GM15510 (cell line): ENCODE results near the gene PPBP.

Experiments
- POLR2A ChIP-seq: IDR thresholded peaks from 3 replicates; pipeline ENCODE4 v1.6.1; 2011; ENCODE audit warnings: borderline replicate concordance; ENCODE audit not compliant: insufficient read length; ENCODE audit errors: extremely low read depth

The PPBP gene

DNA sequence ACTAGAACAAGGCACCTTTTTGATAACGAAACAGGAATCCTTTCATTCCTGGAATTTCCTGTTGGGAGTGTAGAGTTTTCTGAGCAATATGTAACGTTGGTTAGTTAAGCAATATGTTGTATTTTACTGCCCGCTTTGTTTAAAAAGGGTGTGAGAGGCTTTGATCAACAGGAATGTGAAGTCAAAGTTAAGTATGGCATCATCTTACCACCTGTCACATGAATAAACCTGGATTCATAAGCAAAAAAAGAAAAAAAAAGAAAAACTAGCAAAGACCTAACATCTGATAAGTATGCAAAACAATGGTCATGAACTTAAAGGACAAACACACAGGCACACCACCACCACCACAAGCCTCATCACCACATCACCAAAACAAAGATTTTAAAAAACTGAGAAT lies 17.5 kb upstream of the PPBP start:
- no peak for TF ChIP-seq POLR2A

DNA sequence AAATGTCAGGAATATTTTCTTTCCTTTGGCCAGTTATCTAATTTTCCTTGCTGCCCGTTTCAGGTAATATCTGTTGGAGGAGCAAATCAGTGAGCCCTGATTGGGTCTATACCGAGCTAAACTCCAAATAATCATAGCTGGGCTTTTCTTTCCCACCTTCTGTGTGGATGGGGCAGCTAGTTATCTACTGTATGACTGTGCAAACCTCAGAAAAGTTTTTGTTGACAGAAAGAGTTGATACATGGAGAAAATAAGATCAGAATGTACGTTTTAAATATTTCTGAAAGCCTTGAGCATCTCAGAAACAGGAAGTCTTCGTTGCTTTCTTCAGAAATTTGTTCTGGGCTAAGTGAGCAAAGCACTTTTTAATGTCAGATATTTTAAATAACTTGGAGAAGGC lies 16.7 kb upstream of the PPBP start:
- TF ChIP-seq POLR2A, result no peak

DNA sequence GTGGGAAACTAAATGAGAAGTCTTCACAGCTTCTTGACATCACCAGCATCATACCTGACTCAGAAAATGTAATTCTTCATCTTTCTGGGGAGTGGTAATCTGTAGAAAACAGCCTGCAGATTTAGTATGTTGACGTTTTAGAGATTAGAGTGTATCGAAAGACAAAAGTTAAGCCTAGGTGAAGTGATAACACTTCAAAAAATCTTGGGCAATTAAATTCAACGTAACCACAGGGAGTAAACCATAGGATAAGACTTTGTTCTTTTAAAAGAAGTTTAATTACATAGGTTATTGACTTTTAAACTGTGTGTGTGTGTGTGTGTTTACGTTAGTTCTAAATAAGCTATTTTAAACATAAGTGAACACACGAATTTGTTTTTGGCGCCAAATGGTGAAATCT lies 12.3 kb upstream of the PPBP start:
- no peak for TF ChIP-seq POLR2A

DNA sequence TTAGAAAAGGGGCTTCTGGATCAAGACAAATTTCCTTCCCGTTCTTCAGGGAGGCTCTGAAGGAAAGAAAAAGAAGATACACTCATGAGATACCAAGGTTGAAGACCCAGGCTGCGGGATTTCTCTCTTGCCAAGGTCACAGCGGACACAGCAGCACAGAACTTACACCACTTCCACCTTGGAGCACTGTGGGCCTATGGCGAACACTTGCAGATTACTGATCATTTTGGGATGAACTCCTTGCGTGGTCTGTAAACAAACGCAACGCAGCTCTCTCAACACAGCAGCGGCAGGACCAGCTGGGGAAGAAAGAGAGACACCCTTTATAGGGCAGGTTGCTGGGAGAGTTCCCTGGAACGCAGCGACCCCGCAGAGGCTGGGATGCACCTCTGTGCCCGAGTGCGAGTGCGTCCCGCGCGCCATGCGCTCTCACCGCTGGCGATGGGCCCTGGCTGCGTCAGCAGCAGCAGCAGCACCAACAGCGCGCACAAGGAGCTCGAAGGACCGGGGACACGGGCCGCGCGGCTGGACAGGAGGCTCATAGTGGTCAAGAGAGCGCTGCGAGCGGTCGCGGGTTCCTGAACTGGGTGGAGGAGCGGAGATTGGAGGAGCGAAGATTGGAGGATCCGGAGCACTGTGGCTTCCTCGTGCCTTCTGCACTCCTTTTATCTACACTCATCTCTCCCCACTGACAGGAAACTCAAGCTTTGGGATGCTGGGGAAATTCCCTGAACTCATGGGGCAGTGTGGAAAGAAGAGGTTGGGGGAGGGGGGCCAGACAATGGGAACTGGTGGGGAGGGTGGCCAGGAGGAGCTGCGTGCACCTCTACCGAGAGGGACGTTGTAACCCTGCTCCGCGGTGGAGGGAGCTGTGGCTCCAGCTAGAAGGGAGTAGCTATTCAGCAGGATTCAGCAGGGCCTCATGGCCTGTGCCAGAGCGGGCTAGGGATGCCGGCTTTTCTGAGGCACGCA lies 10.3 kb upstream of the PPBP start, which contains the start of gene CXCL5:
TSS of gene CXCL5 (minus strand) at position 638 of the 972 bp plus-strand sequence. CDS start at position 542, 96 bp downstream.
- no peak for TF ChIP-seq POLR2A

DNA sequence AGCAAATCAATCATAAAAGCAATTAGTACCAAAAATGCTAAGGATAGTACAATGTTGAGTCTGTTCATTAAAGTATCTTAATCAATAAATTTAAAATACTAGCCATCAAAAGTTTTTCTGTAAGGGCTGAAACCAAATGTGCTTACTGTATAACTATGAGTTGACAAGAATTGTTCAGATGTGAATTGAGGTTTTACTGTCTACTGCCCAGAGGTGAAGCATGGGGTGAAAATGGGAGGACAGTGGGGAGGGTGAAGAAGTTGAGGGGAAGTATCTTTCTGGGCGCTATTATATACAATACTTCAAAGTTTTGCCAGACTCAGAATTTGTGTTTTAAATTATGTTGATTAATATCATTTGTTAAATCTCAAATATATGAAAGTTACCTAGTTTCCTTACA lies 4.1 kb upstream of the PPBP start:
- no peak for TF ChIP-seq POLR2A

DNA sequence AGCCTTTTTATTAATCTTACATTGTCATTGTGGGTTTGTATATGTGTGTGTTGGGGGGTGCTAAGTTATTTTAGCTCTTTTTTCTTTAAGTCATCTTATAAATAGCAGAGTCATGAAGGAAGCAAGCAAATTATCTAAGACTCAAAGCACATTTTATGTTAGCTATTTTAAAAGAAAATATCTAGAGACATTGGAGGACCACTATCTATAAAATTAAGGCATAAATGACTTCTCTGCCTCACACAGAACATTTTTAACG lies 3.7 kb upstream of the PPBP start:
- TF ChIP-seq POLR2A, result no peak

DNA sequence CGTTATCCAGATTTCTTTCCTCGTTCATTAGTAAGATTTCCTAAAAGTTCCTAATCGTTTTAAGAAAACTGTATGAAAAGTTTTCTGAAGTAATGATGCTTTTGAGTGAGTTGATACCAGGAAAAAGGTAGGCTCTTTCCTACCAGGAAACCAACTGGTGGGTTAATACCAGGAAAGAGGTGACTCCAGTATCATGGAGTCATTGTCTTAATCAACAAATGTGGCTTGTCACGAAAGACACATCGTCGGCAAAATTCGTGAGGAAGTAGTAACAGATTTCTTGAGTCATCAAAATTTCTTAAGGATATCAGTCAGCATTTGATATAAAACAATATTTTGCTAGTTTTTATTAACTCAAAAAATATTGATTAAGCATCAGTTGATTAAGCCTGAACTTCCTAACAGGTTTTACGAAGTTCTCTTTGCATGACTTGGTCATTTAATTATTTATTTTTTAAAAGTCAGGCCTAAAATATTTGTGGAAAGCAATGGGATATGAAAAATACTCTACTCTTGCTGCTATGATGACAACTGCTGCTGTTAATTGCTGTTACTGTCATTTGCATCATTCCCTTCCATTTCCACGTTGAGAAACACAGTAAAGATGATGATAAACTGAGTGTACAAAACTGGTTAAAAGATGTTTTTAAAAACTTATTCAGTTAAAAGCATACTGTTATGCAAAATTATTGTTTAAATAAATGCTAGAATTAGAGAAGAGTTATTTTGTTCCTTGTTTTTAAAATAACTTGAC lies 3.2 kb upstream of the PPBP start:
- TF ChIP-seq POLR2A, result no peak

DNA sequence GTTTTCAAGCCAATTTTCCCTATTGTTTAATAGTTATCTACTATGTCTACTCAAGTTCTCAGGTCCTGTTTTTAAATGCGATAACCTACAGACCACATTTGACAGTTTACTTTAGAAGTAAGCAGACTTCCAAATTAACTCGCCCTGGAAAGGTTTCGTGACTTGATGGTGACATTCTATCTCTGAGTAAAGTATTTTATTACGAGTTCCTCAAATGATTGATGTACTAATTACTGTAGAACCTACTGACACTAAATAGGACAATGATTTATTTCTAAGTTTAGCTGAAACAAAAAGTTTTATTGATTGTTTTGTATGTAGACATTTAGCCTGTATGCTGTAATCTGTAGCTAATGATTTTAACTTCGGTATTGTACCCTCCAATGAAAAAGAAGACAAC lies 1.9 kb upstream of the PPBP start:
- TF ChIP-seq POLR2A, result no peak

DNA sequence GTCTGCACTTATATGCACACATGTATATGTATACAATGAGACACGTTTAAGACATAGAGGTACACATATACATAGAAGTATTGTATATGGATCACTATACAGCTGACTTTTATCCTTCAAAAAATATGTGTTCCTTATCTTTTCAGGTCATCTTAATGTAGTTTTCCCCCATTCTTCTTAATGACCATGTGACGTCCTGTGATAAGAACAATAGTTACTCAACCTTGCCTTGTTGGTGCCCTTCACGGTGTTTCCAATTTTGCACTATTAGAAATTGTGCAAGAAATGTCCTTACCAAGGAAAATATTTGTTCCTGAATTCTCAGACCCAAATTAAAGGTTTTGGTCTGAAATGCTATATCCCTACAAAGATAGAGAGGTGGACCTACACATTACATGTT lies 1.0 kb upstream of the PPBP start:
- TF ChIP-seq POLR2A, result no peak

DNA sequence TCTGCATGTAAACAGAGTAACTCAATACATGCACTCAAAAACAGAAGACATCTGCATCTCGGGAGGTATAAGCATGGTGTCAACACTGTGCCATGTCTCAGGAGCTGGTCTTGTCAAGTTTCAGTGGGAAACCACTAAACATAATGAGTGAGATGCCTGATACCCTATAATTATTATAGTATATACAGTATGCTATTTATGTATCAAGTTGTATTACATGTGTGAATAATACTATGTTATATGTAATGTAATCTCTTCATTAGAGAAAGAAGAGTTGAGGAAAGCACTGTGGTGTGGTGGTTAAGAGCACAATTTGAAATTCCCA lies 2.5 kb downstream of the PPBP start:
- TF ChIP-seq POLR2A, result no peak

DNA sequence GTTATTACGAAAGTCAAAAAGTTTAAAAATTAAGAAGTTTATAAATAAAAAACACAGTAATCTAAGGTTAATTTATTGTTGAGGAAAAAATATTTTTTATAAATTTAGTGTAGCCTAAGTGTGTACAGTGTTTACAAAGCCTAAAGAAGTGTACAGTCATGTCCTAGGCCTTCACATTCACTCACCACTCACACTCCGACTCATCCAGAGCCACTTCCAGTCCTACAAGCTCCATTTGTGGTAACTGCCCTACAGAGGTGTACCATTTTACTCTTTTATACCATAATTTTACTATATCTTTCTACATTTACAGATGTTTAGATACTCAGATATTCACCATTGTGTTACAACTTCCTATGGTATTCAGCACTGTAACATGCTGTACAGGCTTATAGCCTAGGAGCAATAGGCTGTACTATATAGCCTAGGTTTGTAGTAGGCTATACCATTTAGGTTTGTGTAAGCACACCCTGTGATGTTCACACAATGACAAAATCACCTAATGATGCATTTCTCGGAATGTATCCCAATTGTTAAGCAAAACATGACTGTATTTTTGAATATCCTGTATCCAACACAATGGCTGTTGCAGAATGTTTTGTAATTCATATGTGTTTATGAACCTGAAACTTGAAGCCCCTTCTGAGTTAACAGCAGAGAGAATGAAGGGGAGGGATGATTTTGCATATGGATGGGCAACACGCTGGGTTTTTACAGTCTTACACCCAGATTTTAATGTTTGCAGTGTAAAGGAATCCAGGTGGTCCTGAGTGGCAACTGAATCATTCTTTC lies 3.1 kb downstream of the PPBP start:
- no peak for TF ChIP-seq POLR2A

DNA sequence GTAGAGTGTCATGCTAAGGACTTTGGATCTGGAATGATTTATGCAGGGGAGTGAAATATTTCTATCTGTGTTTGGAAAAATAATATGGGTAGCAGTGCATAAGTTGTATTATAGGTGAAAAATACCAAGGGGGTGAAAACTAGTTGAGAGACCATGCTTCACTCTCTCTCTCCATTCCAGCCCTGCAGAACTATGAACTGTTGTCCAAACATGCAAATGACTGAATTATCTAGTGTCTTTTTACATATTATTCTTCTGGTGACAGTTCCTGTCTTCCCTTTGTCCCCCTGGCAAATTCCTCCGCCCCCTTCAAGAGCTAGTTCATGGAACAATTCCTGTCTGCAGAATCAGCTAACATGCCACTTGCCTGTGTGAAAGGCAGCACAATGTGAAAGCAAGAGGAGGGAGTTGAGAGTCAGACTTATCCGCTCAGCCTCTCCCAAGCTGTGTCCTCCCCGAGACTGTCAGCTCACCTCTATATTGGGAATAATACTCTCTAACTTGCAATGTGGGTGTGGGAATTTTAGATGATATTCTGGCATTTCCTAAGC lies 8.5 kb downstream of the PPBP start:
- TF ChIP-seq POLR2A, result no peak

DNA sequence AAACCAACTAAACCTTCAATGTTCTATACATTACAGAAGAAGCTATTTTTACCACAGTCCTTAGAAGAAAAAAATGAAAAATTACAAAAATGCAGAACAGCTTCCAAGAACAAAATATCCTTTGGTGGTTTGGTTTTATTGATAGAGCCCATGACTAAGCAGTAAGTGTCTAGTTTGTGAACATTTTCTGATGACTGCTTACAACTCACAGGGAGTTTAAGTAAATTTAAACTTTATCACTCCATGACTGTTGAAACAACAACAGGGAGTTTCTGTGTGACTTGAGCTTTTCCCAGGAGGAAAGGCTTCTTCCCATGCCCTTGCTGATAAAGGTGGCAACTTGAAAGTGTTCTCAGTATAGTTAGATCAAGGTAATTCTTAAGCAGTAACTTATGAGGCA lies 9.1 kb downstream of the PPBP start:
- no peak for TF ChIP-seq POLR2A

DNA sequence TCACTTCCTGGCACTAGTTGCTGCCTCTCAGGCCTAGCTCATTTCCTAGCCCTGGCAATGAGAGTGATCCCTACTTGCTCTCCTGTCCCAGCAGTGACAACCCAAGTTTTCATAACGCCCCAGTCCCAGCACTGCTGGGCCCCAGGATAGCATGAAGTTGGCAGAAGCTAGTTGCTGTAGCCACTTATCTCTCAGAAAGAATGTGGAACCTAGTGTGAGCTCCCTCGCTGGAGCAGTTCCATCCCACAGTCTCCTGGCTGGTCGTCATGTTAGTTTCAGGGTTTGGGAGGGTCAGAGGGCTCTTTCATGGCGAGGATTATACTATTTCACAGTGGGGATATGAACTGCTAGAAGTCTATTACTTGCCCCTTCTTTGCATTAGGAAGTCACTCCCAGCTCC lies 11.3 kb downstream of the PPBP start:
- TF ChIP-seq POLR2A, result no peak

DNA sequence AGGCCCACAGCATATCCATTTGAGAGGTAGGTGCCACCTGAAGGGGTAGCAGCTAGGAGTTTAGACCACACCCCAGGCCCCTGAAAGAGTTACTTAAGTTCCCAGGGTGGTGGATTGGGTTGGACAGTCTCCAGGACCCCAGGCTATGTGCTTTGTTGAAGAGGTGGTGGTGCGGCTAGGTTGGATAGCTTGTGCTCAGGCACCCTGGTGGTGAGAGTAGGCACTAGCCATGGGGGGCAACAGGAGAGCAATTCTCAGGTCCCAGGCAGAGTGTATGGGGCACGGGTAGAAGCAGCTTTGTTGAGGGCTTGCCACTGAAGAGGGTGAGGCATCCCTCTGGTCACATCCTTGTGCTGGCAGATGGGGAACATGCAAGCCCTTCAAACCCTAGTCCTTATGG lies 11.8 kb downstream of the PPBP start:
- no peak for TF ChIP-seq POLR2A
